OCI-LY7 (cell line): ENCODE measurements around the gene HYAL1. TPM values are rescaled to one million over a fixed set of nuclear protein-coding genes. Genes with fewer than 3 reads are reported as not detected.

Experiments used
- BruUV-seq: library from RNA; stranded (reverse); fragments of 400-500 nt; replicated peaks from 2 replicates; lab custom pipeline; 2021; lab: Mats Ljungman, UMichigan
- CTCF ChIA-PET: fragments of 300-600 bp; sonication (Branson Sonifier 250); formaldehyde crosslinking; loops from one replicate; lab custom pipeline; 2022; ENCODE audit warnings: antibody characterized with exemption; ENCODE audit not compliant: unreplicated experiment; lab: Charles Lee
- POLR2A ChIA-PET: fragments of 300-600 bp; sonication (Branson Sonifier 250); formaldehyde crosslinking; loops from one replicate; lab custom pipeline; 2022; ENCODE audit warnings: antibody characterized with exemption; lab: Charles Lee
- DNase-seq: peaks from one replicate; pipeline ENCODE4 v3.0.0-alpha.2; 2015; ENCODE audit warnings: low spot score
- H2AFZ ChIP-seq: fragments of 200-600 bp; sonication (generic), shearing (Covaris generic); 2 replicates; pipeline ENCODE4 v1.6.1; 2014; ENCODE audit warnings: mild to moderate bottlenecking, antibody characterized with exemption, low read length, moderate library complexity
- H3K27ac ChIP-seq: fragments of 200-600 bp; sonication (generic); 2 replicates; pipeline ENCODE4 v1.5.1; 2014; ENCODE audit warnings: mixed run types, low read depth, mild to moderate bottlenecking, moderate library complexity, low read length, inconsistent platforms; ENCODE audit not compliant: poor library complexity, severe bottlenecking
- H3K36me3 ChIP-seq: fragments of 200-600 bp; sonication (generic); 2 replicates; pipeline ENCODE4 v1.6.1; 2014; ENCODE audit warnings: mild to moderate bottlenecking, antibody characterized with exemption, low read length, moderate library complexity, mixed read lengths; ENCODE audit not compliant: insufficient read depth
- H3K4me1 ChIP-seq: fragments of 200-600 bp; sonication (generic); 2 replicates; pipeline ENCODE4 v1.5.1; 2014; ENCODE audit warnings: mild to moderate bottlenecking, low read length; ENCODE audit not compliant: insufficient read depth, poor library complexity, severe bottlenecking
- H3K4me2 ChIP-seq: fragments of 200-600 bp; sonication (generic); 2 replicates; pipeline ENCODE4 v1.6.1; 2014; ENCODE audit warnings: mild to moderate bottlenecking, low read length
- H3K4me3 ChIP-seq: fragments of 200-600 bp; sonication (generic); 2 replicates; pipeline ENCODE4 v1.5.1; 2014; ENCODE audit warnings: mild to moderate bottlenecking, low read depth, low read length; ENCODE audit not compliant: poor library complexity, severe bottlenecking
- H3K79me2 ChIP-seq: fragments of 200-600 bp; sonication (generic); 2 replicates; pipeline ENCODE4 v1.6.1; 2016; ENCODE audit warnings: low read depth, mild to moderate bottlenecking, low read length, moderate library complexity, mixed read lengths; ENCODE audit not compliant: insufficient read depth
- H3K9me2 ChIP-seq: fragments of 200-600 bp; sonication (generic); 2 replicates; pipeline ENCODE4 v1.6.1; 2016; ENCODE audit warnings: mild to moderate bottlenecking, low read length, mixed read lengths; ENCODE audit not compliant: insufficient read depth
- H3K9me3 ChIP-seq: fragments of 200-600 bp; sonication (generic); 2 replicates; pipeline ENCODE4 v1.6.1; 2014; ENCODE audit warnings: mild to moderate bottlenecking, mixed run types, low read length, mixed read lengths
- H4K20me1 ChIP-seq: fragments of 200-600 bp; sonication (generic); 2 replicates; pipeline ENCODE4 v1.6.1; 2014; ENCODE audit warnings: mild to moderate bottlenecking, antibody characterized with exemption, low read length, moderate library complexity, mixed read lengths; ENCODE audit not compliant: insufficient read depth
- CTCF ChIP-seq: fragments of 200-600 bp; sonication (generic); conservative IDR thresholded peaks from 2 replicates; pipeline ENCODE4 v1.5.1; 2014; ENCODE audit warnings: mild to moderate bottlenecking, antibody characterized with exemption, low read length, moderate library complexity, mixed read lengths
- EZH2phosphoT487 ChIP-seq: fragments of 200-600 bp; sonication (generic); IDR thresholded peaks from 2 replicates; pipeline ENCODE4 v1.6.1; 2018; ENCODE audit warnings: low read depth, borderline replicate concordance, mild to moderate bottlenecking, mixed run types, antibody characterized with exemption, low read length, moderate library complexity, mixed read lengths
- intact Hi-C: fragments of 100-400 bp; cut with micrococcal nuclease; formaldehyde crosslinking; loops from one replicate; pipeline ENCODE4 v1.10.0; 2022; ENCODE audit not compliant: unreplicated experiment
- total RNA-seq, 2 experiments: library from RNA; depleted of rRNA in 1 of 2; stranded (reverse); fragments of >200 nt in 1 of 2; shearing (Covaris generic) in 1 of 2; gene quantifications; 2 replicates each; pipeline ENCODE4 v1.2.3, GENCODE V29; 2014 to 2022

Gene HYAL1
- total RNA-seq, 2 experiments from 2014 or later, result 0.36 to 0.85 TPM

- H3K4me3 ChIP-seq, result no peak overlapping the region
- BruUV-seq, result no TSS peak
- H2AFZ ChIP-seq, result no peak overlapping the region
- no peak for DNase-seq
- no peak for TF ChIP-seq EZH2phosphoT487
- TF ChIP-seq CTCF, result no peak
- H3K36me3 ChIP-seq, result no peaks in the 10 kb centered on the region
- H3K27ac ChIP-seq, result no peak overlapping the region
- no peaks in the 10 kb centered on the region for H3K9me3 ChIP-seq
- no peak overlapping the region for H3K4me2 ChIP-seq
- no peaks in the 10 kb centered on the region for H4K20me1 ChIP-seq
- ChIA-PET POLR2A (no interaction called here), CTCF (no interaction called here)
- intact Hi-C loops, result no loop called here
- H3K79me2 ChIP-seq, result no peaks in the 10 kb centered on the region
- no peaks in the 10 kb centered on the region for H3K4me1 ChIP-seq
- H3K9me2 ChIP-seq, result no peaks in the 10 kb centered on the region
Measured at GRCh38 chr3:50266836-50267235, 36.5 kb downstream of the HYAL1 start.

GRCh38 chr3:50266017-50266416, 37.4 kb downstream of the HYAL1 start:
- CTCF ChIA-PET, result no interaction called here
- BruUV-seq, result no TSS peak

More at GRCh38 chr3:50266017-50266416, 37.4 kb downstream of the HYAL1 start:
- H3K9me2 ChIP-seq, result no peaks in the 10 kb centered on the region
- H3K36me3 ChIP-seq, result no peaks in the 10 kb centered on the region
- no peak for TF ChIP-seq EZH2phosphoT487
- TF ChIP-seq CTCF, result no peak
- no peaks in the 10 kb centered on the region for H3K9me3 ChIP-seq
- no peak for DNase-seq
- intact Hi-C loops, result no loop called here
- H3K4me1 ChIP-seq, result no peaks in the 10 kb centered on the region
- H3K27ac ChIP-seq, result no peak overlapping the region
- no peak overlapping the region for H2AFZ ChIP-seq
- H4K20me1 ChIP-seq, result no peaks in the 10 kb centered on the region
- no peak overlapping the region for H3K4me2 ChIP-seq
- H3K4me3 ChIP-seq, result no peak overlapping the region
- no peaks in the 10 kb centered on the region for H3K79me2 ChIP-seq
- POLR2A ChIA-PET, result no interaction called here
